HG03039 (cell line): ENCODE results near the gene COL10A1.

Experiments
- ATAC-seq: cut with Tn5 transposase; IDR thresholded peaks from one replicate; pipeline ENCODE4 v1.9.1; 2021; ENCODE audit warnings: mild to moderate bottlenecking, moderate library complexity; ENCODE audit not compliant: unreplicated experiment

The COL10A1 gene

DNA sequence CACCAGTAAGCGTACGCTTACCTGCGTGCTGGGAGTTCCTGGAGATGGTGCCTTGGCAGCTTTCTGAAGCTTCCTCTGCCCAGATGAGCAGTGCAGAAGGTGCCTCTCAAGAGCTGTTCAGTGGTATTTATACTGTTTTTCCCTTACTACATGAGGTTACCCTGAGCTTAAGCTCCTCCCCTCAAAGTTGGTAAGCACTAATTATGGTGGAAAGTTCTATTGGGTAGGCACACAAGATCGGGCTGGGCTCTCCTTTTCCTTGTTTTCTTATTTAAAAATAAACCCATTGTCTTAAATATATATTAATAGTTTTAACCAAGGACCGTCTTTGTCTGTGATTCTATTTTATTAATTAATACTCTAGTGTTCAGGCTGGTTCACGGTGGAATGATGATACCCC lies at the start of gene COL10A1:
Gene COL10A1 (minus strand): TSS at position 101 of the 400 bp plus-strand sequence. CDS start 640 bp downstream, outside the sequence.
- ATAC-seq: no peak

DNA sequence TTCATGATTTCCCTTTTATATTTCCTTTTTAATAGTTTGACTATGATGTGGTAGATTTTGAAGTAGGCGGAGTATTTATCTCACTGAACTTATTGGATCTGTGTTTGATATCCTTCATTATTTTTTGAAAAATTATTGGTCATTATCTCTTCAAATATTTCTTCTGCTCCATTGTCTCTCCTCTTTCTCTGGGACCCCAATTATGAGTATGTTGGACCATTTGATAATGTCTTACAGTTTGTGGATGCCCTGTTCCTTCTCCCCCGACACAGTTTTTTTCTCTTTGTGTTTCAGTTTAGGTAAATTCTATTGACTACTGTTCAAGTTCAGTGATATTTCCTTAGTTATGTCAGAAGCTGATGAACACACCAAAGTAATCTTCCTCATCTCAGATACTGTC lies 49.4 kb upstream of the COL10A1 start:
- no peak for ATAC-seq

DNA sequence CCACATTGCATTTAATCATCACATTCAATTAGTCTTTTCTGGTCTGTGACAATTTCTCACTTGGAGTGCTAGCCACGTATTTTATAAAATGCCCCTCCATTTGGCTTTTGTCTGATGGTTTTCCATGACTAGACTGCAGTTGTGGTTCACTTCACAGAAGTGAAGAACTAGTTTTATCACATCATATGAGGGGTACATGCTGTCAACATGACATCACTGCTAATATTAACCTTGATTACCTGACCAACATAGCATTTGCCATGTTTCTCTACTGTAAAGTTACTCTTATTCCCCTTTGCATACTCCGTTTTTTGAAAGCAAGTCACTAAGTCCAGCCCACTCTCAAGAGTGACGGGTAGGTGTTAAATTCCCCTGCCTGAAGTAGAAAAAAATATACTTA lies 48.0 kb upstream of the COL10A1 start:
- ATAC-seq: no peak

DNA sequence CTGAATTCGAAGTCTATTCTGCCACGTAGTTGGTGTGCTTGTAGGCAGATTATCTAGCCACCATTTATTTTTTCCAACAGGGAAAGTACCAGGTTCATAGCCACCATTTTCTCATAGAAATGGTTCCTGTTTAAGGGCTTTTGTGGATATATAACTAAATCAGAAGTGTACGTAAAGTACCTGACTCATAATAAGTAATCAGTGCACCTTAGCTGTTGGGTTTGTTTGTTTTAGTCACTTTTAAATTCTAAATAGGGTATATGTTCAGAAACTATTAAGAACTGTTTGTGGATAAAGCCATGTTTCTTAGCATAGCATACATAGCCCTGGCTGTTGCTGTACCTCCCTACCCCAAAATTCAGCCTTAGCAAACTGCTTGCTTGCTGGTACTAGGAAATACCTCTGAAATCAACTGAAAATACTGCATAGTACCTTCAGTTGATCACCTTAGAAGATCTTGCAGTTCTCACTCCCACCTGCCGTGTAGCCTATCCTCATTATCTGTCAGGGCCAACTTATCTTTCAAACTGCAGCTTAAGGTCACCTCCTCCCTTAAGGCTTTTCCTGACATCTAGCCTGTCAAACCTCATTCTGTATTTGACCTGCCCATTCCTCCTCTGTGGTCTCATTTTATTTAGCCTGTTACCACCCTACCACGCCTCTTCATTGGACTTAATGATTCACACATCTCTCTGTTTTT lies 44.6 kb upstream of the COL10A1 start:
- ATAC-seq: no peak

DNA sequence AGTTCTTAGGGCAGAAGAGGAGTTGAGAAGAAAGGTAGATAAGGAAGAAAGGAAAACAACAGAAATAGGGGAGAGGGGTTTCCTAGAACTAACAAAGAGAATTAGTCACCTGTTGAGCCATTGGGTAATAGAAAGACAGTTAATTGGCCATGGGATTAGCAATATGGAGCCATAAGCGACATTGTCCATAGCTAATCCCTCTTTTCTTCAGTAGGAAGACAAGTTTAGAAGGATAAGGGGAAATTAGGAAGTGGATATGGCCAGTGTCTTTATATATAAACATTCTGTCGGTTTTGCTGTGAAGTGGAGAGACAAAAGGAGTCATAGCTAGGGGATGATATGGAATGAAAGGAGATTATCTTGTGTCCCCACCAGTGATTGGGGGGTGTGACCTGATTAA lies 43.9 kb upstream of the COL10A1 start:
- no peak for ATAC-seq

DNA sequence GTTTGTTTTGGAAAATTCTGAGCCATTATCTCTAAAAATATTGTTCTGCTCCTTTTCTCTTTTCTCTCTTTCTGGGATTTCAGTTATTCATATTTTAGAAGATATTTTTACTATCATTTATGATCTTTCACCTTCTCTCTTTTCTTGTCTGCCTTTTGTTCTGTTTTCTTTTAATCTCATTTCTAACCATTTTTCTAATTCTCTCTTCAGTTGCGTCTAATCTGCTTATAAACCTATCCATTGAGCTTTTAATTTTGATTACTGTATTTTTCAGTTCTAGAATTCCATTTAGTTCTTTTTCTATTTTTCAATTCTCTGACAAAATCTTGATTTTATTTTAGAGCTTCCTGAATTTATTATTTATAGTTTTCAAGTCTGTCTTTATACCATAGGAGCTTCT lies 42.2 kb upstream of the COL10A1 start:
- ATAC-seq: no peak

DNA sequence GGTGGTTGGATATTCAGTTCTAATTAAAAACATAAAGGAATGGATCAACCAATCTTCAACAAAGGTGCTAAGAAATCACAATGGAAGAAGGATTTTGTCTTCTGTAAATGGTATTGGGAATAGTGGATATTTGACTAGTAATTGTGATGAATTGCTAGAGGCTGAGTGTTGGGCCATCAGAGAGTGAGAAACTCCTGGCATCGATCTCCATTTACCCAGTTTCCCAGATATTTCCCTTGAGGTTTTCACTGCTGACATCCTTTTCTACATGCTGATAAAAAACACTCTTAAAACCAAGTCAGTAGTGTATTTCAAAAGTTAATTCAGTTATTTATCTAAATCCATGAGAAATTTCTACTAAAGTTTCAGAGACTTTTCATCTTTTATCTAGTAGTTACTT lies 40.4 kb upstream of the COL10A1 start:
- no peak for ATAC-seq

- no peak for ATAC-seq
These were observed 39.7 kb upstream of the COL10A1 start for GRCh38 chr6:116165596-116165995.

DNA sequence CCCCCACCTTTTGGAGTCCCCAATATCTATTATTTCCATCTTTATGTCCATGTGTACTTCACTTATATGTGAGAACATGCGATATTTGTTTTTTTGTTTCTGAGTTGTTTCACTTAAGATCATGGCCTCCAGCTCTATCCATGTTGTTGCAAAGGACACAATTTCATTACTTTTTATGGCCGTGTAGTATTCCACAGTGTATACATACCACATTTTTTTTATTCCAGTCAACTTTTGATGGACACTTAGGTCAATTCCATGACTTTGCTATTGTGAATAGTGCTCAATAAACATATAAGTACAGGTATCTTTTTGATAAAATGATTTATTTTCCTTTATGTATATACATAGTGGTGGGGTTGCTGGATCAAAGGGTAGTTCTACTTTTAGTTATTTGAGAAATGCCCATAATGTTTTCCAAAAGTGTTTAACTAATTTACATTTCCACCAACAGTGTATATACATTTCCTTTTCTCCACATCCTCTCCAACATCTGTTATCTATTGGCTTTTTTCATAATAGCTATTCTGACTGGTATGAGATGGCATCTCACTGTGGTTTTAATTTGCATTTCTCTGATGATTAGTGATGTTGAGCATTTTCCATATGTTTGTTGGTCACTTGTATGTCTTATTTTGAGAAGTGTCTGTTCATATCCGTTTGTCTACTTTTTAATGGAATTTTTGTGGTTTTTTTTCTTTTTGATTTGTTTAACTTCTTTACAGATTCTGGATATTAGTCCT lies 34.0 kb upstream of the COL10A1 start:
- no peak for ATAC-seq

- no peak for ATAC-seq
These were observed 32.7 kb upstream of the COL10A1 start for GRCh38 chr6:116158641-116159040.

DNA sequence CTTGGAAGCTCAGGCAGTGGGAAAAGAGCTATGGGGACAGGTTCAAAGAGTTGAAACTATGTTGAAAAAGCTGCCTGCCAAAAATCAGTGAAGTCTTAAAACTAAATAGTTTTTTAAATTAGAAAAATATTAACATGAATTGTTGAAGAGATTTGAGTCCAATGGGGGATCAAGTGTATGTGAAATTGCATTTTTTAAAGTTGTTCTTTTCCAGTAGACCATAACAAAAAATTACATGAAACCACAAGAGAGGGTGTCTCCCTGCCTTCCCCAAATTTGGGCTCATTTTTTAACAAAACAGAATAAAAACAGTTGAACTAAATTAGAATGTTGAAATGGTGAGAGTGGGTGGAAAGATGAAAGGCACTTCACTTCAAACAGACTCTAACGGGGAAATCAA lies 31.5 kb upstream of the COL10A1 start:
- no peak for ATAC-seq

GRCh38 chr6:116156405-116157326 lies 30.7 kb upstream of the COL10A1 start:
- ATAC-seq: no peak

DNA sequence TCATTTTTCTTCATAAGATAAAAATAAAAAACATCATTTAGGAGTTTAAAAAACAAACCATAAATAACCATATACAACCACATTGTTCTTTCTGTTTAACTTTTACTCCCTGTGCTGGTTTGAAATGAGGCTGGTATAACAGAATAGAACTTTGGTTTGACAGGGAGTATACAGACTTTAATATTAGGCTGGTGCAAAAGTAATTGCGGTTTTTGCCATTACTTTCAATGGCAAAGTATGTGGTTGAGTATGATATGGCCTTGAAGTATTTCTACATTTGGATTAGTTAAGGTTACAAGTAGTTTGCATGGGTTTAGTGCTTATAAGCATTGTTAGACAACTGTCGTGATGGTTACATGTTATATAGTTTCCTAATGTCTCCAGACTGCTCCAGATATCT lies 29.0 kb upstream of the COL10A1 start:
- ATAC-seq: no peak

DNA sequence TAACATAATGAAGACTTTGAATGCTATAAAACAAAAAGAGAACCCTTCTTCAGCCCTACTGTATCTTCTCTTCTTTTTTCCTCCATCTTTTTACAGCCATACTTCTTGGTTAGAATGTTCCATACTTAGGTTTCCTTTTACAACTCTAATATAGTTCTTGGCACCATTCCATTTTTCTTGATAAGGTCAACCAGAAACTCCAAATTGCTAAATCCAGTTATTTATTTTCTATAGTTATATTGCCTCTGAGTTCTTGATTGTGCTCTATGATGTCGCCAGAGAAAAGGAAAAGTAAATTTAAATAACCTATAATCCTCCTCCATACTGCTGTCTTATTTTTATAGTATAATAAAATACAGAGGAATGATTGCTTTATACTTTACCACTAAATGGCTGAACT lies 26.7 kb upstream of the COL10A1 start:
- ATAC-seq: no peak

GRCh38 chr6:116145803-116146675 lies 20.1 kb upstream of the COL10A1 start:
- ATAC-seq: no peak

- ATAC-seq: no peak
These were observed 18.7 kb upstream of the COL10A1 start for GRCh38 chr6:116144605-116145004.

DNA sequence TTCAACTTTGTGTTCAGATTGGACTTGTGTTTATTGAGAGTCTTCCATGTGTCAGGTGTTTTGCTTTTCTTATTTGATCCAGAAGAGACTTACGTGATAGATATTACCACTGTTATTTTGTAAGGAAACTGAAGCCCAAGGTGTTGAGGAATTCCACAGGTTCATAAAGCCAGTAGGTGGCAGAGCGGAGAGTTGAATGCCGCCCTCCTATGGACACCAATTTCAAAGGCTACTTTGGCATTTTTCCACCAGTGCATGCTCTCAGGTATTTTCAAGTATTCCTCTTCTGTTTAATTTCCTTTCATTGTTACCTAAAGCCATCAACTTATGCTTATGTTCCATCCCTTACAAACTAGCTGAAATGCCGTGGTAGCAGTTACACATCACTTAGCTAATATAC lies 14.0 kb upstream of the COL10A1 start:
- ATAC-seq: no peak

- no peak for ATAC-seq
These were observed 11.0 kb upstream of the COL10A1 start for GRCh38 chr6:116136933-116137340.

- ATAC-seq: no peak
These were observed 10.4 kb upstream of the COL10A1 start for GRCh38 chr6:116136373-116136772.

- no peak for ATAC-seq
These were observed 7.5 kb upstream of the COL10A1 start for GRCh38 chr6:116133453-116133852.
